ENCODE data around the gene DSE.

DSE gene

GRCh38 chr6:116419069-116419786 is 48.5 kb downstream of the DSE start:
- DNase-seq, result no peak

- no peak for DNase-seq
Measured at GRCh38 chr6:116420341-116420740, 49.6 kb downstream of the DSE start.

GRCh38 chr6:116422238-116422637 is 51.5 kb downstream of the DSE start:
- no peak for DNase-seq

GRCh38 chr6:116424001-116424400 is 53.3 kb downstream of the DSE start:
- no peak for DNase-seq

GRCh38 chr6:116426551-116426950 is 55.8 kb downstream of the DSE start:
- no peak for DNase-seq

- no peak for DNase-seq
Measured at GRCh38 chr6:116429111-116429510, 58.4 kb downstream of the DSE start.

GRCh38 chr6:116430860-116431259 is 60.1 kb downstream of the DSE start:
- no peak for DNase-seq

GRCh38 chr6:116431964-116432595 is 61.3 kb downstream of the DSE start:
- no peak for DNase-seq

GRCh38 chr6:116433206-116433712 is 62.5 kb downstream of the DSE start:
- no peak for DNase-seq

GRCh38 chr6:116434056-116434725 is 63.4 kb downstream of the DSE start:
- no peak for DNase-seq

- no peak for DNase-seq
Measured at GRCh38 chr6:116436586-116436985, 65.8 kb downstream of the DSE start.

GRCh38 chr6:116437656-116438055 is 66.9 kb downstream of the DSE start:
- no peak for DNase-seq

GRCh38 chr6:116438590-116439448 is 68.1 kb downstream of the DSE start:
- DNase-seq, result no peak

GRCh38 chr6:116439522-116440051 is 68.8 kb downstream of the DSE start:
- DNase-seq, result no peak

GRCh38 chr6:116443105-116443504 is 72.4 kb downstream of the DSE start:
- no peak for DNase-seq

GRCh38 chr6:116444092-116444491 is 73.3 kb downstream of the DSE start:
- no peak for DNase-seq

GRCh38 chr6:116444575-116444974 is 73.8 kb downstream of the DSE start:
- no peak for DNase-seq

- no peak for DNase-seq
Measured at GRCh38 chr6:116445102-116445501, 74.4 kb downstream of the DSE start.

- no peak for DNase-seq
Measured at GRCh38 chr6:116446399-116446798, 75.7 kb downstream of the DSE start.

GRCh38 chr6:116447052-116447451 is 76.3 kb downstream of the DSE start:
- no peak for DNase-seq

- DNase-seq, result no peak
Measured at GRCh38 chr6:116447496-116448011, 76.8 kb downstream of the DSE start.

GRCh38 chr6:116449565-116449964 is 78.8 kb downstream of the DSE start:
- no peak for DNase-seq

Measured in DMS79 (cell line).